ENCODE data around the gene GPC5.

Gene GPC5

DNA sequence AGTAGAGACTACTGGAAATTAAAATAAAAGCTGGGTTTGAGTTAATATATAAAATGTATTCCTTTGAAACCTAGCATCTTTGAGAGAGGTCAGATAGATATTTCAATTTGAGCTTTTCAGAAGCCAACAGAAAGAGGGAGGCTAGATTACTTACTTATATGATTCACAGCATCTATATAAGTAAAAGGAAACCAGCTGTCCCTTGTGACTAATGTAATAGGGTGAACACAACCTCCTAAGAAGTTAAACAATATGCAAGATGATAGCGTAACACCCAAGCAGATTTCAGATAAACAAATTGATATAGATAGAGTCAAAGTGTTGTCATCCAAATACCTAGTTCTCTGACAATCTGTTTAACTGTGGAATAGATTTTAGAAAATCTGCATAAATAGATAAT lies 1434.7 kb downstream of the GPC5 start:
- TF ChIP-seq, protein P1, sequence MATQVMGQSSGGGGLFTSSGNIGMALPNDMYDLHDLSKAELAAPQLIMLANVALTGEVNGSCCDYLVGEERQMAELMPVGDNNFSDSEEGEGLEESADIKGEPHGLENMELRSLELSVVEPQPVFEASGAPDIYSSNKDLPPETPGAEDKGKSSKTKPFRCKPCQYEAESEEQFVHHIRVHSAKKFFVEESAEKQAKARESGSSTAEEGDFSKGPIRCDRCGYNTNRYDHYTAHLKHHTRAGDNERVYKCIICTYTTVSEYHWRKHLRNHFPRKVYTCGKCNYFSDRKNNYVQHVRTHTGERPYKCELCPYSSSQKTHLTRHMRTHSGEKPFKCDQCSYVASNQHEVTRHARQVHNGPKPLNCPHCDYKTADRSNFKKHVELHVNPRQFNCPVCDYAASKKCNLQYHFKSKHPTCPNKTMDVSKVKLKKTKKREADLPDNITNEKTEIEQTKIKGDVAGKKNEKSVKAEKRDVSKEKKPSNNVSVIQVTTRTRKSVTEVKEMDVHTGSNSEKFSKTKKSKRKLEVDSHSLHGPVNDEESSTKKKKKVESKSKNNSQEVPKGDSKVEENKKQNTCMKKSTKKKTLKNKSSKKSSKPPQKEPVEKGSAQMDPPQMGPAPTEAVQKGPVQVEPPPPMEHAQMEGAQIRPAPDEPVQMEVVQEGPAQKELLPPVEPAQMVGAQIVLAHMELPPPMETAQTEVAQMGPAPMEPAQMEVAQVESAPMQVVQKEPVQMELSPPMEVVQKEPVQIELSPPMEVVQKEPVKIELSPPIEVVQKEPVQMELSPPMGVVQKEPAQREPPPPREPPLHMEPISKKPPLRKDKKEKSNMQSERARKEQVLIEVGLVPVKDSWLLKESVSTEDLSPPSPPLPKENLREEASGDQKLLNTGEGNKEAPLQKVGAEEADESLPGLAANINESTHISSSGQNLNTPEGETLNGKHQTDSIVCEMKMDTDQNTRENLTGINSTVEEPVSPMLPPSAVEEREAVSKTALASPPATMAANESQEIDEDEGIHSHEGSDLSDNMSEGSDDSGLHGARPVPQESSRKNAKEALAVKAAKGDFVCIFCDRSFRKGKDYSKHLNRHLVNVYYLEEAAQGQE (IDR thresholded peaks at IDR 0.05; ENCODE audit: insufficient read depth in 1 of 2, low read depth in 2 of 2, low read length in 2 of 2): no peak
- TF ChIP-seq TAF1 (IDR thresholded peaks at IDR 0.05; ENCODE audit: borderline replicate concordance, insufficient read depth, low read length): no peak
- no peak for TF ChIP-seq SIN3A (IDR thresholded peaks at IDR 0.05; ENCODE audit: borderline replicate concordance, insufficient read depth, low read length)
- TF ChIP-seq POLR2AphosphoS5 (IDR thresholded peaks at IDR 0.05; ENCODE audit: low read depth, low read length): no peak
- no peak for TF ChIP-seq FOXP2 (optimal IDR thresholded peaks at IDR 0.05; ENCODE audit: borderline replicate concordance, extremely low read depth, extremely low read length, insufficient read depth)

DNA sequence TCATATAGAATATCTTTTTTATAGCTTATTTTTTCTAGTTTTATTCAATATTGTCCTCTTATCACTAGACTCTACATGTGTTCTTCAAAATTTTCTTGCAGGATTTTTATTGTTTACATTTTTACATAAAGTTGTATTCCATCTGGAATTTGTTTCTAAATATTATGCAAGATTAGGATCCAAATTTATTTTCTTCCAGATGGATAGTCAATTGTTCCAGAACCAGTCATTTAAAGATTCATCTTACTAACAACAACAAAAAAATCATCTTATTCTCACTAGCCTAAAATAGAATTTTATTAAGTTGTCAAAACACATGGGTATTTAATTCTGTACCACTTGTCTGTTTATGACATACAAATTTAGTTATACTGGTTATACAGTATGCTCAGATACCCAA lies 1437.8 kb downstream of the GPC5 start:
- TF ChIP-seq TAF1 (IDR thresholded peaks at IDR 0.05; ENCODE audit: borderline replicate concordance, insufficient read depth, low read length) (no peak), FOXP2 (optimal IDR thresholded peaks at IDR 0.05; ENCODE audit: borderline replicate concordance, extremely low read depth, extremely low read length, insufficient read depth) (no peak), POLR2AphosphoS5 (IDR thresholded peaks at IDR 0.05; ENCODE audit: low read depth, low read length) (no peak), SIN3A (IDR thresholded peaks at IDR 0.05; ENCODE audit: borderline replicate concordance, insufficient read depth, low read length) (no peak)
- TF ChIP-seq, protein P1 (IDR thresholded peaks at IDR 0.05; ENCODE audit: insufficient read depth in 1 of 2, low read depth in 2 of 2, low read length in 2 of 2): no peak

- no peak for TF ChIP-seq SIN3A (IDR thresholded peaks at IDR 0.05; ENCODE audit: borderline replicate concordance, insufficient read depth, low read length)
Observed at GRCh38 chr13:92838786-92839185, 1440.4 kb downstream of the GPC5 start.

GRCh38 chr13:92842145-92842544 lies 1443.7 kb downstream of the GPC5 start:
- TF ChIP-seq POLR2AphosphoS5 (IDR thresholded peaks at IDR 0.05; ENCODE audit: low read depth, low read length) (no peak), FOXP2 (optimal IDR thresholded peaks at IDR 0.05; ENCODE audit: borderline replicate concordance, extremely low read depth, extremely low read length, insufficient read depth) (no peak), TAF1 (IDR thresholded peaks at IDR 0.05; ENCODE audit: borderline replicate concordance, insufficient read depth, low read length) (no peak), SIN3A (IDR thresholded peaks at IDR 0.05; ENCODE audit: borderline replicate concordance, insufficient read depth, low read length) (no peak)
- TF ChIP-seq, protein P1 (IDR thresholded peaks at IDR 0.05; ENCODE audit: insufficient read depth in 1 of 2, low read depth in 2 of 2, low read length in 2 of 2): no peak

- TF ChIP-seq POLR2AphosphoS5 (IDR thresholded peaks at IDR 0.05; ENCODE audit: low read depth, low read length) (no peak), FOXP2 (optimal IDR thresholded peaks at IDR 0.05; ENCODE audit: borderline replicate concordance, extremely low read depth, extremely low read length, insufficient read depth) (no peak), SIN3A (IDR thresholded peaks at IDR 0.05; ENCODE audit: borderline replicate concordance, insufficient read depth, low read length) (no peak), TAF1 (IDR thresholded peaks at IDR 0.05; ENCODE audit: borderline replicate concordance, insufficient read depth, low read length) (no peak)
- TF ChIP-seq, protein P1 (IDR thresholded peaks at IDR 0.05; ENCODE audit: insufficient read depth in 1 of 2, low read depth in 2 of 2, low read length in 2 of 2): no peak
Observed at GRCh38 chr13:92843549-92843948, 1445.1 kb downstream of the GPC5 start.

Measured in PFSK-1 (cell line).